DOHH2 (cell line): ENCODE results near the gene KHDRBS2.

Experiments used
- H3F3A ChIP-seq: fragments of 200-600 bp; sonication (generic), shearing (Covaris generic); 2 replicates; pipeline ENCODE4 v1.6.0; 2016; ENCODE audit warnings: antibody characterized with exemption, mild to moderate bottlenecking; ENCODE audit not compliant: control insufficient read depth, insufficient read depth
- H3K27ac ChIP-seq: fragments of 200-600 bp; sonication (generic); 2 replicates; pipeline ENCODE4 v1.5.1; 2014; ENCODE audit warnings: low read depth, mild to moderate bottlenecking, low read length, moderate library complexity
- H3K27me3 ChIP-seq: fragments of 200-600 bp; sonication (generic); 2 replicates; pipeline ENCODE4 v1.6.1; 2014; ENCODE audit warnings: mild to moderate bottlenecking, low read length, mixed read lengths; ENCODE audit not compliant: control insufficient read depth
- H3K36me3 ChIP-seq: fragments of 200-600 bp; sonication (generic); 2 replicates; pipeline ENCODE4 v1.6.1; 2014; ENCODE audit warnings: mild to moderate bottlenecking, low read length, moderate library complexity, mixed read lengths; ENCODE audit not compliant: control insufficient read depth
- H3K4me1 ChIP-seq: fragments of 200-600 bp; sonication (generic); 2 replicates; pipeline ENCODE4 v1.6.1; 2014; ENCODE audit warnings: mild to moderate bottlenecking, low read length, mixed read lengths; ENCODE audit not compliant: control insufficient read depth
- H3K4me2 ChIP-seq: fragments of 200-600 bp; sonication (generic); 2 replicates; pipeline ENCODE4 v1.6.0; 2014; ENCODE audit warnings: mild to moderate bottlenecking, low read length, moderate library complexity
- H3K4me3 ChIP-seq: fragments of 200-600 bp; sonication (generic); 2 replicates; pipeline ENCODE4 v1.5.1; 2014; ENCODE audit warnings: mild to moderate bottlenecking, low read length, mixed read lengths
- H3K79me2 ChIP-seq: fragments of 200-600 bp; sonication (generic); 2 replicates; pipeline ENCODE4 v1.6.1; 2014; ENCODE audit warnings: mild to moderate bottlenecking, low read length, mixed read lengths; ENCODE audit not compliant: control insufficient read depth
- H3K9me2 ChIP-seq: fragments of 200-600 bp; sonication (generic); replicated peaks from 2 replicates; pipeline ENCODE4 v1.6.1; 2014; ENCODE audit warnings: mild to moderate bottlenecking, low read length, mixed read lengths; ENCODE audit not compliant: control insufficient read depth
- H3K9me3 ChIP-seq: fragments of 200-600 bp; sonication (generic); 2 replicates; pipeline ENCODE4 v1.6.1; 2014; ENCODE audit warnings: antibody characterized with exemption, low read length, mixed read lengths; ENCODE audit not compliant: control insufficient read depth, insufficient read depth
- H4K20me1 ChIP-seq: fragments of 200-600 bp; sonication (generic); 2 replicates; pipeline ENCODE4 v1.6.0; 2014; ENCODE audit warnings: low read depth, mild to moderate bottlenecking, antibody characterized with exemption, low read length, moderate library complexity; ENCODE audit not compliant: control insufficient read depth, insufficient read depth
- CTCF ChIP-seq: fragments of 200-600 bp; sonication (generic); IDR thresholded peaks from one replicate; pipeline ENCODE4 v1.5.1; 2014; ENCODE audit warnings: antibody characterized with exemption, mild to moderate bottlenecking, low read depth, low read length; ENCODE audit not compliant: poor library complexity, severe bottlenecking
- EZH2phosphoT487 ChIP-seq: fragments of 200-600 bp; sonication (generic); IDR thresholded peaks from 2 replicates; pipeline ENCODE4 v1.6.1; 2017; ENCODE audit warnings: borderline replicate concordance, mild to moderate bottlenecking, antibody characterized with exemption, low read length, moderate library complexity, mixed read lengths

KHDRBS2 gene

GRCh38 chr6:62043084-62043483 lies 242.9 kb downstream of the KHDRBS2 start:
- no peaks in the 10 kb centered on the region for H3K9me3 ChIP-seq
- H3K4me3 ChIP-seq: no peak overlapping the region
- H3K27me3 ChIP-seq: no peaks in the 10 kb centered on the region
- H3F3A ChIP-seq: no peaks in the 10 kb centered on the region
- no peaks in the 10 kb centered on the region for H4K20me1 ChIP-seq
- TF ChIP-seq CTCF (no peak), EZH2phosphoT487 (no peak)
- H3K36me3 ChIP-seq: no peaks in the 10 kb centered on the region
- H3K9me2 ChIP-seq: no peaks in the 10 kb centered on the region
- no peaks in the 10 kb centered on the region for H3K79me2 ChIP-seq
- no peak overlapping the region for H3K4me2 ChIP-seq
- H3K27ac ChIP-seq: no peak overlapping the region
- no peaks in the 10 kb centered on the region for H3K4me1 ChIP-seq

GRCh38 chr6:62042429-62042828 lies 243.6 kb downstream of the KHDRBS2 start:
- H3K27me3 ChIP-seq: no peaks in the 10 kb centered on the region
- no peaks in the 10 kb centered on the region for H3K36me3 ChIP-seq
- no peak for TF ChIP-seq CTCF
- no peak for TF ChIP-seq EZH2phosphoT487
- no peaks in the 10 kb centered on the region for H3K9me2 ChIP-seq
- no peaks in the 10 kb centered on the region for H3K4me1 ChIP-seq
- no peaks in the 10 kb centered on the region for H3F3A ChIP-seq
- no peak overlapping the region for H3K4me3 ChIP-seq
- no peaks in the 10 kb centered on the region for H3K79me2 ChIP-seq
- no peak overlapping the region for H3K27ac ChIP-seq
- H3K4me2 ChIP-seq: no peak overlapping the region
- no peaks in the 10 kb centered on the region for H3K9me3 ChIP-seq
- no peaks in the 10 kb centered on the region for H4K20me1 ChIP-seq

- H4K20me1 ChIP-seq: no peaks in the 10 kb centered on the region
- no peaks in the 10 kb centered on the region for H3F3A ChIP-seq
- H3K9me2 ChIP-seq: no peaks in the 10 kb centered on the region
- H3K79me2 ChIP-seq: no peaks in the 10 kb centered on the region
- H3K27me3 ChIP-seq: no peaks in the 10 kb centered on the region
- H3K9me3 ChIP-seq: no peaks in the 10 kb centered on the region
- H3K4me1 ChIP-seq: no peaks in the 10 kb centered on the region
- no peak for TF ChIP-seq EZH2phosphoT487
- TF ChIP-seq CTCF: no peak
- no peaks in the 10 kb centered on the region for H3K36me3 ChIP-seq
- no peak overlapping the region for H3K4me2 ChIP-seq
- H3K27ac ChIP-seq: no peak overlapping the region
- no peak overlapping the region for H3K4me3 ChIP-seq
Measured at GRCh38 chr6:62039605-62040004, 246.4 kb downstream of the KHDRBS2 start.

- TF ChIP-seq EZH2phosphoT487 (no peak), CTCF (no peak)
- Histone ChIP-seq H3K9me2 (no peaks in the 10 kb centered on the region), H3F3A (no peaks in the 10 kb centered on the region), H3K9me3 (no peaks in the 10 kb centered on the region), H3K27ac (no peak overlapping the region), H3K79me2 (no peaks in the 10 kb centered on the region), H4K20me1 (no peaks in the 10 kb centered on the region), H3K27me3 (no peaks in the 10 kb centered on the region), H3K4me1 (no peaks in the 10 kb centered on the region), H3K4me2 (no peak overlapping the region), H3K4me3 (no peak overlapping the region), H3K36me3 (no peaks in the 10 kb centered on the region)
Measured at GRCh38 chr6:62037445-62037844, 248.6 kb downstream of the KHDRBS2 start.
